Stimulated activated memory B cell treated with anti-CD40 and anti-IgM and Interleukin-4, amounts not matched to agents 10 μg/mL and 1 μg/mL and 100 μg/mL, for 72 hours (primary cell): Measurements from ENCODE around the gene AGBL4.

Experiments
- ATAC-seq: fragments of 150-1000 bp; cut with Tn5 transposase; 2 replicates; pipeline ENCODE4 v1.10.0; 2021
- H3K27ac Mint-ChIP-seq: one replicate; pipeline ENCODE4 v1.8.0; 2022; ENCODE audit warnings: mild to moderate bottlenecking, mixed read lengths
- H3K27me3 Mint-ChIP-seq: one replicate; pipeline ENCODE4 v1.8.0; 2022; ENCODE audit warnings: mixed read lengths
- H3K36me3 Mint-ChIP-seq: one replicate; pipeline ENCODE4 v1.8.0; 2022; ENCODE audit warnings: mixed read lengths
- H3K4me1 Mint-ChIP-seq: one replicate; pipeline ENCODE4 v1.8.0; 2022; ENCODE audit warnings: mixed read lengths
- H3K4me3 Mint-ChIP-seq: one replicate; pipeline ENCODE4 v1.8.0; 2022; ENCODE audit warnings: mild to moderate bottlenecking, moderate library complexity, mixed read lengths
- H3K9me3 Mint-ChIP-seq: one replicate; pipeline ENCODE4 v1.8.0; 2022; ENCODE audit warnings: mixed read lengths

AGBL4 gene

DNA sequence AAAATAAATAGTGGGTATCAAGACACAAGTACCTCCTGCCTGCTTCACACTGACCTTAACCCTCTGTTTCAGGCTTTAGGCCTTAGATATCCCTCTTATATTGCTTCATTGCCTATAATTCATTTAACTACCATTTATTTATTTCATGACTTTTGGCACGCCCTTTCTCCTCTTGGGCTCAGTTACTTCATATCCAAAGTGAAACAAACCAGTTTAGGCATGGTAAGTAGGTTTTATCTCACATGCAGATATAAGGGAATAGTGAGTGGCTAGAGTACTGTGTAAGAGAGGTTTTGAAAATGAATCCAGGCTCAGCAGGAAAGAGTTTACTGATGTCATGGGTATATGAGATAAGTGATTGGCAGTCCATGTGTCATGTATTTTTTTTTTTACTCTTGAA lies 1177.3 kb downstream of the AGBL4 start:
- peaks cover 5% of the 10 kb centered on the region for H3K4me1 Mint-ChIP-seq
- H3K4me3 Mint-ChIP-seq = no peak overlapping the region
- H3K27ac Mint-ChIP-seq = no peak overlapping the region
- peaks cover 9% of the 10 kb centered on the region for H3K27me3 Mint-ChIP-seq
- H3K36me3 Mint-ChIP-seq = no peaks in the 10 kb centered on the region
- H3K9me3 Mint-ChIP-seq = no peaks in the 10 kb centered on the region
- ATAC-seq = no peak

DNA sequence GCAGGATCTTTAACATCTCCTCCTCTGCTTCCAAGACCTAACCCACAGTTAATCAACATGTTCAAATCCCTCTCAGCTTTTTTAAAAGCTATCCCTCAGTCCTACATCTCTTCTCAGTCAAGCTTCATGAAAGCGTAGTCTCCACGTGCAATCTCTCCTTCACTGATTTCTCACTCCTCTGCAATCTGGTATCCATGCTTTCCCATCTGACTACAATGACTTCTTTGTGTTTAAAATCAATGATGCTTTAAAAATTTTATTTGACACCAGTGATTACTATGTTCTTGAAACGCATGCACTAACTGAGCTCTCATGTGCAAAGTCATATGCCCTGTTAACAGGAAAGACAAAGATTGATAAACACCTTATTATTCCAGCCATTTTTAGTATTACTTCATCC lies 1179.6 kb downstream of the AGBL4 start:
- Mint-ChIP-seq H3K27me3 (peaks cover 9% of the 10 kb centered on the region), H3K9me3 (no peaks in the 10 kb centered on the region), H3K36me3 (no peaks in the 10 kb centered on the region), H3K4me3 (no peak overlapping the region), H3K27ac (no peak overlapping the region), H3K4me1 (peaks cover 5% of the 10 kb centered on the region)
- ATAC-seq = no peak

DNA sequence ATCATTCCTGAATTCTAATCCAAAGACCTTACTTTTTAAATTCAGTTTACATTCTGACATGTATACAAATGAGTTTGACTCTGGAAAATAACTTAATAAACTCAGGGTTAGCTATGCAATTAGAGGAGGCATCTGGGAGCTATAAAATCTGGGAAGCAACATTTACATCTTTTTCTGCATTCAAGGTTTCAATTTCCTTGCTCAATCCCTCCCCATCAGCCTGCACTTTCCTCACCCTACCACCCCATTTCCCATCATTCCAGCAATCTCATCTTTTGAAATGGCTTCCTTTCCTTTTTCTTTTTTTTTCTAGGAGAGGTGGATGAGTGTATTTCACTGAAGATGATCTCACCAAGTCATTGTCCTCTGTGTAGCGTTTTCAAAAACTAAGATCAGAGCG lies 1181.8 kb downstream of the AGBL4 start:
- no peak overlapping the region for H3K4me3 Mint-ChIP-seq
- H3K27ac Mint-ChIP-seq = no peak overlapping the region
- no peaks in the 10 kb centered on the region for H3K4me1 Mint-ChIP-seq
- no peaks in the 10 kb centered on the region for H3K36me3 Mint-ChIP-seq
- H3K27me3 Mint-ChIP-seq = peaks cover 9% of the 10 kb centered on the region
- no peaks in the 10 kb centered on the region for H3K9me3 Mint-ChIP-seq
- no peak for ATAC-seq

DNA sequence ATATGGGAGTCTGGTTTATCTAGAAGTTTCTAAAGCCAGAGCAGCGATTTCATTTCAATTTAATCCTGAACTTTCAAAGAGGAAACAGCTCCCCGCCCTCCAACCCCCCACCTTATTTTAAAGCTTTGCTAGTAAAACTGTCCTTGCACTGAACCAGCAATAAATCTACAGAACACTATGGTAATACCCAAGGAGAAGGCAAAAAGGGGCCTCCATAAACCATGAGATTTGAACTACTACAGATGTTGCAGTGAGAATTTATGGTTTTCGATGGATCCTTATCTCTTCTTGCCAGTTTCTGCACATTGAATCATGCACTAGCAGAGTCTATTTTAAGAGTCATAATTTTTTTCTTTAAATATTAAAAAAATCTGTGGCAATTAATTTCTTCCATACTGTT lies 1182.3 kb downstream of the AGBL4 start:
- no peaks in the 10 kb centered on the region for H3K36me3 Mint-ChIP-seq

DNA sequence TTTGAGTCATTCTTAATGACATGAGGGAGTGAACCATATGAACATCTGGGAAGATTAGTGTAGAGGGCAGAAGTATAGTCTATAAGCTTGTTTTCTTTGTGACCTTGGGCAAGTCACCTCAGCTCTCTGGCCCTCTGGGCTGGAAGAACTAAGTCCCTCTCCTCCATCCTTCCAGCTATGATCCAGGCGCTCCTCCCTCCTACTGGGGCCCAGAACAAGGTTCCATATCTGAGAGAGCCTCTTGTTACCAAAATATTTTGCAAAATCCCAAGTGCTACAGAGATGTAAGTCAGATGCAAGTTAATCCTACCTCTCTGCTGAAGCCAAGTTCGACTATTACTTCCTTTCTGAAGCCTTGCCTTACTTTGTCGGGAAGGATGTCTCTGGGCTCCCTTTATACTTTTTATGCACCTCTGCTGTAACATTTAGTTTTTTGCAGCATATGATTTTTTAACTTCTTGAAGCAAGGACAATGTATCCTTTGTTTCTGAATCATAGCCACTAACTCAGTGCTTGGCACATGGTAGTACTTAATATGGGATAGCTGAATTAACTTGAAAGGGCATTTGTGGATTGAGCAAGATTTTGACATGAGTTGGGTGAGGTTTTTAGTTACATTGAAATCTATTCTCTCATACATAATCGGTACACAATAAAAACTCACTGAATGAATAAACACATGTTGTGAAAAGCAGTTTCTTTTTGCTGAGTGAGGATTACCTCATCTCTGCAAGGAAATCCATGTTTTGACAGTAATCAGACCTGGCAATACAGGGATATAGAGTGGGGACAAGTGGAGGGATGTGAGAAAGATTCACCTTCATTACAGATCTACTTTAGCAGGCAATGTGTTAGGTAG lies 1192.4 kb downstream of the AGBL4 start:
- Mint-ChIP-seq H3K27ac (no peak overlapping the region), H3K4me1 (no peaks in the 10 kb centered on the region), H3K9me3 (no peaks in the 10 kb centered on the region), H3K4me3 (no peak overlapping the region), H3K27me3 (peaks cover 38% of the 10 kb centered on the region), H3K36me3 (no peaks in the 10 kb centered on the region)
- no peak for ATAC-seq

More for the DNA sequence above, 1182.3 kb downstream of the AGBL4 start:
- no peak overlapping the region for H3K27ac Mint-ChIP-seq
- peaks cover 9% of the 10 kb centered on the region for H3K27me3 Mint-ChIP-seq
- ATAC-seq = no peak
- no peaks in the 10 kb centered on the region for H3K9me3 Mint-ChIP-seq
- no peaks in the 10 kb centered on the region for H3K4me1 Mint-ChIP-seq
- no peak overlapping the region for H3K4me3 Mint-ChIP-seq

DNA sequence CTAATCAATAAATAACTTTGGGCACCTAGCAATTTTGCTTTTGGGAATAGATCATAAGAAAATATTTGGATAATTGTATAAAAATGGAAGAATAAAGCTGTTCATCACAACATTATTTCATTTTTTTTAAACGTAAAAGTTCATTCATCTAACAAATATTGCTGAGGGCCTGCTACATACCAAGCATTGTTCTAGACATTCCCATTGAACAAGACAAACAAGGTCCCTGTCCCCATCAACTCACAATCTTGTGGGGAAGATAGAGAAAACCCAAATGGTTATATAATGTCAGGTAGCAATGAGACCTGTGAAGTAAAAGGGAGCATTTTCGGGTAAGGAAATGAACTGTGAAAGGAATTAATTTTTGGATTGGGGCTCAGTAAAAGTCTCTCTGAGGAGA lies 1193.0 kb downstream of the AGBL4 start:
- no peaks in the 10 kb centered on the region for H3K9me3 Mint-ChIP-seq
- peaks cover 34% of the 10 kb centered on the region for H3K27me3 Mint-ChIP-seq
- H3K36me3 Mint-ChIP-seq = no peaks in the 10 kb centered on the region
- ATAC-seq = no peak
- H3K4me3 Mint-ChIP-seq = no peak overlapping the region
- no peaks in the 10 kb centered on the region for H3K4me1 Mint-ChIP-seq
- H3K27ac Mint-ChIP-seq = no peak overlapping the region

DNA sequence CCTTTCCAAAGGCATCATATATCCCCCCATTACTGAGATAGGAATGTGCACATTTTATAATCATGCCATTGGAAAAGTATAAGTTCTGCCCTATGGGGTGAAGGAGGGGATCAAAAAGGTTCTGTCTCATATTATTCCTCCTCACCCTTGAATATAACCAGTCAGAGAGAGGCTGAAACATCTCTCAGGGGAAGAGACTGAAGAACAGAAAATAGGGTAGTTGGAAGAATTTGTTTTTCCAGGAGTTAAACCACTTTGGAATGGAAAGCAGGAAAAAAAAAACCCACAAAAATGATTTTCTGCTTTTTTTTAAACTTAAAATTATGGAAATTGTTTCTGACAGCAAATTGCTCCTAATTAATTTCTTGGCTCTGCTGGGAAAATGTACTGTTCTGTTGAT lies 1194.3 kb downstream of the AGBL4 start:
- peaks cover 26% of the 10 kb centered on the region for H3K27me3 Mint-ChIP-seq
- H3K4me3 Mint-ChIP-seq = no peak overlapping the region
- no peaks in the 10 kb centered on the region for H3K9me3 Mint-ChIP-seq
- ATAC-seq = no peak
- no peaks in the 10 kb centered on the region for H3K4me1 Mint-ChIP-seq
- no peak overlapping the region for H3K27ac Mint-ChIP-seq
- no peaks in the 10 kb centered on the region for H3K36me3 Mint-ChIP-seq

DNA sequence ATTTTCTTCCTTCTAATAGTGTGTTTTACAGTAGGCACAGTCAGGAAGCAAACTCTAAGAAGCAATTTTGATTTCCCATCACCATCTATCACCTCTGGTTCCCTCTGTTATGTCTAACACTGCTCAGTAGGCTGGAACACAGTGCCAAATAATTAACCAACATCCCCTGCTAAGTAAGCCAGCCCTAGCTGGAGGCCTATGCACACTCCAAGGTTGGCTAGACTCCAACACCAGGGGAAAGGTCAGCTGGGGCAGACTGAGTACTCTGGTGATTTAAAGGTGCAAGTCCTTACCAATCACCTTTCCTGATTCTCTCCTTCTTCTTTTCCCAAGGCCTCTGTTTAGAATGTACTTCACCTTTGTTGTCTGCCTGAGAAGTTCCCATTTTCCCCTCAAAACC lies 1200.6 kb downstream of the AGBL4 start:
- Mint-ChIP-seq H3K36me3 (no peaks in the 10 kb centered on the region), H3K27ac (no peak overlapping the region), H3K4me3 (no peak overlapping the region), H3K4me1 (no peaks in the 10 kb centered on the region), H3K9me3 (no peaks in the 10 kb centered on the region), H3K27me3 (no peaks in the 10 kb centered on the region)
- ATAC-seq = no peak

DNA sequence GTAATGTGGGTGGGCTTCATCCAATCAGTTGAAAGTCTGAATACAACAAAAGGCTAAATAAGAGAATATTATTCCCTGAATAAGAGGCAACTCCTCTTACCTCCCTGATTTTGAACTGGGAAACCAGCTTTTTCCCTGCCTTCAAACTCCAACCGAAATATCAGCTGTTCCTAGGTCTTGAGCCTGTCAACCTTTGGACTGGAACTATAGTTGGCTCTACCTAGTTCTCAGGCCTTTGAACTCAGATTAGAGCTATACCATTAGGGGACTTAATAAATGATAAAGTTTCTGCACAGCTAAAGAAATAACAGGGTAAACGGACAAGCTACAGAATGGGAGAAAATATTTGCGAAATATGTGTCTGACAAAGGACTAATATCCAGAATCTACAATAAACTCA lies 1203.3 kb downstream of the AGBL4 start:
- Mint-ChIP-seq H3K27me3 (no peaks in the 10 kb centered on the region), H3K9me3 (no peaks in the 10 kb centered on the region), H3K4me1 (no peaks in the 10 kb centered on the region), H3K27ac (no peak overlapping the region), H3K36me3 (no peaks in the 10 kb centered on the region), H3K4me3 (no peak overlapping the region)
- ATAC-seq = no peak

DNA sequence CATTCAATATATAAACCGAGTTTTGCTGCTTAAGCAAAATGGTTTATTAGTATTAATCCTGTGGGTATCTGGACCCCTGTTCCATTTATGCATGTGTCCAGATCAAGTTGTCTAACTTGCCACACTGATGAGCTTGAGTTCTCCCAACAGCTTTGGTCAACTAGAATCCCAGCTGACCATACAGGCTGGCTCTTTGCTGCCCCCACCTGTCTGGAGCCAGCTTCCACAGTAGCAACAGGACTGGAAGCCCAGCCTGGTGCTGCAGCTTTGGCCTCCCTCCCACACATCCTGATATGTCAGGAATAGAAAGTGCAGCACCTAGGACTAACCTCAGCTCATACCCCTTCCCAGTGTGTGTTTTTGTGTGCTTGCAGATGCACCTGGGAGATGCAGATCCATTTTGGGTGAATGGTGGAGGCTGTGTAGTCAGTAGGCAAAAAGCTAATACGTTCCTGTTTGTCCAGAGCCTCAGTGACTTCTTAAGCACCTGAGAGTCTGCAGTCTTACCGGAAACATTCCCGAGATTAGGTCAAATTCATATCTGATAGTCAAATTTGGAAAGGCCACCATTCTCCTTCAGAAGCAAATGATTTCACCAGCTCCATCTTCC lies 1206.1 kb downstream of the AGBL4 start:
- H3K27ac Mint-ChIP-seq = no peak overlapping the region
- no peaks in the 10 kb centered on the region for H3K27me3 Mint-ChIP-seq
- peak; percentile 78 for ATAC-seq
- H3K36me3 Mint-ChIP-seq = no peaks in the 10 kb centered on the region
- H3K9me3 Mint-ChIP-seq = no peaks in the 10 kb centered on the region
- no peak overlapping the region for H3K4me3 Mint-ChIP-seq
- H3K4me1 Mint-ChIP-seq = no peaks in the 10 kb centered on the region

DNA sequence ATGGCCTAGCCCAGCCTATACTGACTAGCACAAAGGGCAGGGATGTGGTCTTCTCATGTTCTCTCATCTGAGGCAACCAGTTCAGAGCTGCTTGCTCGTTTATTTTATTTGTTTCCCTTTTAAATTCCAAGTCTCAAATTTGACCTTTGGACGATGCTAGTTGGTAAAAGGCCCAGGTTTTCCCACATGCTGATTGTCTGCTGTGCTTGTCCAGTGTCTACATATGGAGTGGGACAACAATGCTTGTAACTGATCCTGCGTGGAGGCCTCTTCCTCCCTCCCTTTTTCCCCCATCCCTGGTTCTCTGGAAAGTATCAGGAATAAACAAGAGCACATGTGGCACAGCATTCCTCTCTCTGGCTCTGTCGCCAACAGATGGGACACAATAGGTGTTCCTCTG lies 1213.0 kb downstream of the AGBL4 start:
- no peaks in the 10 kb centered on the region for H3K36me3 Mint-ChIP-seq
- no peak overlapping the region for H3K4me3 Mint-ChIP-seq
- no peaks in the 10 kb centered on the region for H3K27me3 Mint-ChIP-seq
- H3K27ac Mint-ChIP-seq = no peak overlapping the region
- no peaks in the 10 kb centered on the region for H3K9me3 Mint-ChIP-seq
- ATAC-seq = no peak
- peaks cover 16% of the 10 kb centered on the region for H3K4me1 Mint-ChIP-seq

DNA sequence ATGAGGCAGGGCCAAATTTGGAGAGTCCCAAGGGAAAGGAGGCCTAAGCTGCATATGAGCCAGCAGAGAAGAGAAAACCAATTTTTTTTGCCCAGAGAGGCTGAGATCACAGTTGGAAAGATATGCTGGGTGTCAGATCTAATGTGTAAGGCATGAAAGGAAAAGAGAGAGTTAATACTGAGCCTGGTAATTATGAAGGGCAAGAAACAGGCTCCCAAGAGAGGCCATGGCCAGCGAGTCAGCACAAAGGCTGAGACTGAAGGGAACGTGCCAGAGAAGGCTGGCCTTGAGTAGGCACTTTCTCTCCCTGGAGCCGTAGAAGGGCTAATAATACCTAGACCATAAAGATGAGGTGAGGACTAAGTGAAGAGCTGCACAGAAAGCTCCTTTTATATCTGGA lies 1215.3 kb downstream of the AGBL4 start:
- H3K36me3 Mint-ChIP-seq = no peaks in the 10 kb centered on the region
- H3K4me1 Mint-ChIP-seq = peaks cover 25% of the 10 kb centered on the region
- H3K9me3 Mint-ChIP-seq = no peaks in the 10 kb centered on the region
- H3K27ac Mint-ChIP-seq = peak overlapping the region; percentile 26
- ATAC-seq = no peak
- H3K27me3 Mint-ChIP-seq = no peaks in the 10 kb centered on the region
- no peak overlapping the region for H3K4me3 Mint-ChIP-seq

DNA sequence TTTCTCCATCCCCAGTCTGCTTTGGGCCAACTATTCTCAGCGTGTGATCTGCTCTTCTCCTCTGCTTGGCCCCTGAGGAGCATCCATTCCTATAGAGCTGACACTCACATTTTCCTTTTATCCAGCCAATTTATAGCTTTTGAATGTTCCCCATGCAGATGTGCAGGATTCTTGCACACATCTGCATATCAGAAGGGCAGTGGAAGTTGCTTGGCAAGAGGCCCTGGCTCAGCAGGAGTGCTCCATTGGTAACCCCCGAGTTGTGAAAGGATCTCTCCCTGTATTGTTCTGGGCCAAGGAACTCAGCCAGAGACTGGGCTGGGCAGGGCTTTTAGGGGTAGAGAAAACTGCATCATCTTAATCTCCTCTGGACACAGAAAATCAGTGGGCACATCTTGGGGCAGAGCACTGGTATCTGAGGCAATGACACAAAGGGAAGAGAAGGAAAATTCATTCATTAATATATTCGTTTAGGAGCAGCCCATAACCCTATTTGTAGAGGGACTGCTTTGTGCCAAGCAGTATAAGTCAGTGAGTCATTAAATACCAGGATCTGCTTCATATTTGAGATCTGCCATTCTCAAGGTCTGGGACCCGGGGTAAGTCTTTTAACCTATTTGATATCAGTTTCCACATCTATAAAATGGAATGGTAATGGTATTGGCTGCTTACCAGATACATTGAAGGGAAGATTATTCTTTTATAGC lies 1216.0 kb downstream of the AGBL4 start:
- Mint-ChIP-seq H3K36me3 (no peaks in the 10 kb centered on the region), H3K4me1 (peaks cover 33% of the 10 kb centered on the region), H3K27me3 (no peaks in the 10 kb centered on the region), H3K27ac (peak overlapping the region; percentile 26), H3K4me3 (no peak overlapping the region), H3K9me3 (no peaks in the 10 kb centered on the region)
- ATAC-seq = no peak

DNA sequence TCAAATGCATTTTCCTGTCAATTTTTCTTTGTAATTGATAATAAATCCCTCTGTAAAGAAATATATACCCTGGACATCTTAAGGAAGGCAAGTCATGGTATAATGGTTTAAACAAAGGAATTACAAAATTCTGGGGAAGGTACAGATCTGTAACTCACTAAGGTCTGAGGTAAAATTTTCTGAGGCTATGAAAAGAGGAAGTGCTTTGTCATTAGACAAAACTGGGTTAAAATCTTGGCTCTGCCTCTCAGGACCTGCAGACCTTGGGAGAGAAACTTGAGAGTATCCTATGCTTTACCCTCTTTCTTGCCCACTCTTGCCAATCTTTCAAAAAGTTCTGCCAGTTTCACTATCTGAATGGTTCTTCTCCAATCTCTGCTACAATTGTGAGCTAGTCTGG lies 1220.3 kb downstream of the AGBL4 start:
- no peak for ATAC-seq
- Mint-ChIP-seq H3K4me3 (no peak overlapping the region), H3K27ac (no peak overlapping the region), H3K4me1 (peaks cover 23% of the 10 kb centered on the region), H3K27me3 (no peaks in the 10 kb centered on the region), H3K36me3 (no peaks in the 10 kb centered on the region), H3K9me3 (no peaks in the 10 kb centered on the region)

DNA sequence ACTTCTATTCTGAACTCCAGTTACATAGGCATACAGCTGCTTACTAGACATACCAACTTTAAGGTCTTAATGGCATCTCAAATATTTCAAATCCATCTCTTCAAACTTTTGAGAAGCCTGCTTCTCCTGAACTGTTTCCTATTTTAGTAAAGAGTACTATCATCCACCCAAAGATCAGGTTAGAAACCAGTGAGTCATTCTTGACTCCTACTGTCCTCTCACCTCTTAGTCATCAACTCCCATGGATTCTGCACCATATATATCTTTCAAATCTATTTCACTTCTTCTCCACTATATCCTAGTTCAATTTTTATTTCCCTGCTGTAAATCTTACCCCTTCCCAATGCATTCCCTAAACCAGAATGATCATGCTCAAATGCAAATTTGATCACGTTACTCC lies 1228.9 kb downstream of the AGBL4 start:
- Mint-ChIP-seq H3K4me1 (peaks cover 71% of the 10 kb centered on the region), H3K27ac (peak overlapping the region; percentile 90), H3K36me3 (no peaks in the 10 kb centered on the region), H3K9me3 (peaks cover 5% of the 10 kb centered on the region), H3K4me3 (no peak overlapping the region), H3K27me3 (no peaks in the 10 kb centered on the region)
- ATAC-seq = no peak

DNA sequence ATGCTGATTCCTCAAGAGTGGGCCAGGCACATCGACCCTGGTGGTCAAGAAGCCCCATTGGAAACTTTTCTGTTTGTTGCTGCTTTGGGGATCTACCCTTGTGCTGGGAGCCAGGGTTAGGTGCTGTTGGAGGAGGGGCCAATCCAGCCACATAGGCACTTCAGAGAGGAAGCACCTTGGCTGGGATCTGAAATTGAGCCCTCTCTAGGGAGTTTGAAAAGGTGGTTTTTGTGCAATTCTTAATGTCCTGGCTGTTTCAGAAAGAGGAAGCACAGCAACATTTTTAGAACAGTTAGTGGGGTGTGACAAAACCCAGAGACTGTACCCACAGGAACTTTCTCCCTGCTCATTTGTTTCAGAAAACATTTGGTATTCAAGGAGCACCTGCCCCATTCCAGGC lies 1229.9 kb downstream of the AGBL4 start:
- peaks cover 5% of the 10 kb centered on the region for H3K9me3 Mint-ChIP-seq
- H3K36me3 Mint-ChIP-seq = no peaks in the 10 kb centered on the region
- peak overlapping the region; percentile 90 for H3K27ac Mint-ChIP-seq
- peaks cover 76% of the 10 kb centered on the region for H3K4me1 Mint-ChIP-seq
- ATAC-seq = peak; percentile 96
- H3K4me3 Mint-ChIP-seq = peak overlapping the region; percentile 29
- no peaks in the 10 kb centered on the region for H3K27me3 Mint-ChIP-seq
